ENCODE measurements around the gene SNX2.

GRCh38 chr5:122756264-122756911 is 18.5 kb upstream of the SNX2 start:
- TF ChIP-seq CTCF (conservative IDR thresholded peaks at IDR 0.05) (no peak), ZFX (IDR thresholded peaks at IDR 0.05) (no peak)

Data from C4-2B (cell line).